HG02571 (cell line): Measurements from ENCODE around the gene ANKRD40.

Source experiments
- ATAC-seq: cut with Tn5 transposase; IDR thresholded peaks from one replicate; pipeline ENCODE4 v1.9.1; 2021; ENCODE audit warnings: mild to moderate bottlenecking, moderate library complexity; ENCODE audit not compliant: unreplicated experiment

ANKRD40 gene

DNA sequence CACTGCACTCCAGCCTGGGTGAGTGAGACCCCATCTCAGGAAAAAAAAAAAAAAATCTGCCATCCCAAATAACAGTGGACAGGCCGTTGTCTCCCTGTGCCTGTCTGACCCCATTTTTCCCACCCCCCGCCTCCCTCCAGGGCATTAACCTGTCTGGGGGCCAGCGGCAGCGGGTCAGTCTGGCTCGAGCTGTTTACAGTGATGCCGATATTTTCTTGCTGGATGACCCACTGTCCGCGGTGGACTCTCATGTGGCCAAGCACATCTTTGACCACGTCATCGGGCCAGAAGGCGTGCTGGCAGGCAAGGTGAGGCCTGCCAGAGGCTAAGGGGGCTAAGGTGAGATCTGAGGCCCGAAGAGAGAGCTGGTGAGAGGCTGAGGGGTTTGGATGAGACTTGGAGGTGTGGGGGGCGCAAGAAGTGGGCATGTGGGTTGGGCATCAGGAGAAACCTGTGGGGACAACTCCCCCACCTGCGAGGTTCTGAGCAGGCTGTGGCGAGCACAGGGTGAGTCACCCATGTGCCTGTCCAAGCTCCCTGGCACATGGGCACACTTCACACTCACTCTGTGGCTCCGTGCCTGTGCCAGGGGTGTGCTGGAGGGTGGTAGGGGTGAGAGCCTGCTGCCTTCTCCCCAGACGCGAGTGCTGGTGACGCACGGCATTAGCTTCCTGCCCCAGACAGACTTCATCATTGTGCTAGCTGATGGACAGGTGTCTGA lies 34.7 kb downstream of the ANKRD40 start:
- ATAC-seq = no peak

DNA sequence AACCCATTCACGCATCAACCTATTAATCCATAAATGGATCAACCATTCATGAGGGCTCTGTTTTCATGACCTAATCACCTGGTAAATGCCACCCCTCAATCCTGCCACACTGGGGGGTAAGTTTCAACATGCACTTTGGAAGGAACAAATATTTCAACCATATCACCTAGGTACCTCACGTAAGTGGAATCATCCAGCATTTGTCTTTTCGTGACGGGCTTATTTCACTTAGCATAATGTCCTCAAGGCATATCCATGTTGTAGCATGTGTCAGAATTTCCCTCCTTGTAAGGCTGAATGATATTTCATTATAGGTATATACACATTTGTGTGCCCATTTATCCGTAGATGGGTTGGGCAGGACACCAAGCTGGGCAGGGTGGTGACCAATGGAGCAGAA lies 35.6 kb downstream of the ANKRD40 start:
- ATAC-seq = no peak

DNA sequence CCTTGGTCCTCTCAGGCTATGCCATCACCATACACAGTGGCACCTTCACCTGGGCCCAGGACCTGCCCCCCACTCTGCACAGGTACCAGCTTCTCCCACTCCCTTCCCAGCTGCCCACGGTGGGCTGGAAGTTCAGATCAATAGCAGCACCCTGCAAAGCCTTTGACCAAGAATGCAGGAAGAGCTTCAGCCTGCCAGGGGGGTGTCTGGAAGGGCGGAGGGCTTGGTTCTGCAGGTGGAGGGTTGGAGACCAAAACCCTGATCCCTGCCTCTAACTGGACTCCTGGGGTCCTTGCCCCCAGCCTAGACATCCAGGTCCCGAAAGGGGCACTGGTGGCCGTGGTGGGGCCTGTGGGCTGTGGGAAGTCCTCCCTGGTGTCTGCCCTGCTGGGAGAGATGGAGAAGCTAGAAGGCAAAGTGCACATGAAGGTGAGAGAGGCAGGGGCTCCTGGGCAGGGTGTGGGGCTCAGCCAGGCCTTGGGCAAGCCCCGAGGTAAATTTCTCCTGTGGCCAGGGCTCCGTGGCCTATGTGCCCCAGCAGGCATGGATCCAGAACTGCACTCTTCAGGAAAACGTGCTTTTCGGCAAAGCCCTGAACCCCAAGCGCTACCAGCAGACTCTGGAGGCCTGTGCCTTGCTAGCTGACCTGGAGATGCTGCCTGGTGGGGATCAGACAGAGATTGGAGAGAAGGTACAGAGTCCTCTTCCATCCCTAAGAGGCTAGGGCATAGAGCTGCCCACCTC lies 38.7 kb downstream of the ANKRD40 start:
- ATAC-seq = no peak

GRCh38 chr17:50668025-50668837 lies 39.5 kb downstream of the ANKRD40 start:
- ATAC-seq = no peak

- no peak for ATAC-seq
These were observed 40.3 kb downstream of the ANKRD40 start for GRCh38 chr17:50667259-50668024.

GRCh38 chr17:50666316-50666715 lies 41.4 kb downstream of the ANKRD40 start:
- no peak for ATAC-seq

GRCh38 chr17:50665838-50666237 lies 41.9 kb downstream of the ANKRD40 start:
- no peak for ATAC-seq

DNA sequence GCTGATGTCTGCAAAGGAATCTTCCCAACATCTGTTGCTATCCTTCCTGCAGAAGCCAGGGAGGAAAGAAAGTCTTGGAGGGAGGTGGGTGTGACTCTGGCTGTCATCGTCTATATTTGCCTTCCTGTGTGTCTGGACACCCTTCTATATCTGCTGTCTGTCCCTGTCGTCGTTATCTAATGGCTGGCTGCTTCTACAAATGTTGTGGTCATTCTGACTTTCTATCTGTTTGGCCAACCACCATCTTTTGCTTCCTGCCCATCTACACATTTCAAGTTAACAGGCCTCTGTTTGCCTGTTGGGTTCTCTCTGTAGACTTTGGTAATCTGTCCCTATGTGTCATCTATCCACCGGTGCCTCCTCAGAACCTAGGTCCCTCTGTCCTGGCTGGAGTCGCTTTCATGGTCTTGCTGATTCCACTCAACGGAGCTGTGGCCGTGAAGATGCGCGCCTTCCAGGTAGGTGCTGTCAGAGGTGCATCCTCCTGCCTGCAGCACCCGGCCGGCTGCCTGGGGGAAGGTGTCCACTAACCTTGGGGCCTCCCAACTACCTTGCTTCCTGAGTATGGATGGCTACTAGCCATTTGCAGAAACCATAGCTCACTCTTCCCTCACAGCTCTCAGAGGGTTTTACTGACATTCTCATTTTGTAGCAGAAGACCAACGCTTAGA lies 42.8 kb downstream of the ANKRD40 start:
- no peak for ATAC-seq

DNA sequence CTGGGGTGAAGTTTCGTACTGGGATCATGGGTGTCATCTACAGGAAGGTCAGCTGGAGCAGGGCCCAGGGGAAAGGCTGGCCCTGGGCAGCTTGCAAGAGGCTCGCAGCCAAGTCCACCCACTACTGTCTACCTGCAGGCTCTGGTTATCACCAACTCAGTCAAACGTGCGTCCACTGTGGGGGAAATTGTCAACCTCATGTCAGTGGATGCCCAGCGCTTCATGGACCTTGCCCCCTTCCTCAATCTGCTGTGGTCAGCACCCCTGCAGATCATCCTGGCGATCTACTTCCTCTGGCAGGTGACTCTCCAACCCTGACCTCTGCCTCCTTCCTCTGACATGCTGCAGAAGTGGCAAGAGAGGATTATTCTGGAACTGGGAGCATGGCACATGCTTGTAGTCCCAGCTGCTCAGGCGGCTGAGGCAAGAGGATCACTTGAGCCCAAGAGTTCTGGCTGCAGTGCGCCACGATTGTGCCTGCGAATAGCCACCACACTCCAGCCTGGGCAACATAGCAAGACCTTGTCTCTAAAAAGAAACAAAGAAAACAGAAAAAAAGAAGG lies 43.8 kb downstream of the ANKRD40 start:
- no peak for ATAC-seq

DNA sequence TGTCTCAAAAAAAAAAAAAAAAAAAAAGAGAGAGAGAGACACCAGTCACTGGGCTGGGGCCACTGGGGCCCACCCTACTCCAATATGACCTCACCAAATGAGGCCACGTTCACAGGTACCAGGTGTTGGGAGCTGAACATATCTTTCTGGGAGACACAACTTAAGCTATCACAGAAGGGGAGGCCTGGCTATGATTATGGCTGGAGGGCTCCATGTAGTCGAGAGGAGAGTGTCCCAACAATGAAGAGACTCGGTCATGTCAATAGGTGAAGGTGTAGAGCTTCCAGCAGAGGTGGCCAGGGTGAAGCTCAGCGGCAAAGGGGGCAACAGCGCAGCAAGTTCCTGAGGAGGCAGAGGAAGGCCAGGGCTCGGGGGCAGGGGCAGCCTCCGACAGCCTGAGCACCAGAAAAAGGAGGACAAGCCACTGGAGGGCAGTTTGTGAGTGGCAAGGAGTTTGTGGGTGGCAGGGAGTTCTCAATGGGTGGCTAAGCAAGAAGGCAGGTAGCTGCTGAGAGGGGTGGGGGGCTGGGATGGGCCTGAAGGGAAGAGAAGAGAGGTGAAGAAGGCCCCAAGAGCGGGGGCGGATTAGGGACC lies 45.0 kb downstream of the ANKRD40 start:
- ATAC-seq = no peak

- no peak for ATAC-seq
These were observed 45.8 kb downstream of the ANKRD40 start for GRCh38 chr17:50661795-50662391.

- ATAC-seq = no peak
These were observed 46.4 kb downstream of the ANKRD40 start for GRCh38 chr17:50661348-50661747.

GRCh38 chr17:50660887-50661345 lies 46.8 kb downstream of the ANKRD40 start:
- ATAC-seq = no peak

GRCh38 chr17:50660042-50660886 lies 47.5 kb downstream of the ANKRD40 start:
- ATAC-seq = no peak

DNA sequence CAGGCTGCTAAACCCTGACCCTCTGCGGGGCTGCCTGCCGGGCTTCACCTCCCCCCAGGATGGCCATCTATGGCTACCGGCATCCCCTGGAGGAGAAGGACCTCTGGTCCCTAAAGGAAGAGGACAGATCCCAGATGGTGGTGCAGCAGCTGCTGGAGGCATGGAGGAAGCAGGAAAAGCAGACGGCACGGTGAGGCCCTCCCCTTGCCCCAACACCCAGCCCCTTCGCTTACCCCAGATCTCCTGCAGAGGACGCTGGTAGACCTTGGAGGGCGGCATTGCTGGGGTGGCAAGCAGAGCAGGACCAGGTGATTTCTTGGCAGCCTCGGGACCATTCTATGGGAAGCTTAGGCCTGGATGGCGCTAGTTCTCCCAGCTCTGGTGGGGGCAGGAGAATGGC lies 48.5 kb downstream of the ANKRD40 start:
- no peak for ATAC-seq

DNA sequence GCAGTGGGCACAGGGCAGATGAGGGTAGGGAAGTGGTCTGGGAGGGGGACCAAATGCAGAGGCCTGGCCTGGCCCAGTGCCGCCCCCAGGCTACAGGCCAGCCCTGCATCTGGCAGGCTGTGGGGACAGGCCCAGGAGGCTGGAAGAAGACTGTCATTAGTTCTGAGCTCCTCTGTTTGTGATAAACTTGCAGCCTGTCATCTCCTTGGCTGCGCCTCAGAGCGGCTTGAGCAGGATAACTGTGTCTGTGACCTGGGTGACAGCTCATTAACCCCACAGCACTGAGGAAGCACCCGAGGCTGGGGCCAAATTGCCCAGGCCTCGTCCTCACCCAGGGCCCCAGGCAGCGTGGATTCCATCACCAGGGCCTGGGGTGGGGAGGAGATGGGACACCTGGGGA lies 49.1 kb downstream of the ANKRD40 start:
- ATAC-seq = no peak

DNA sequence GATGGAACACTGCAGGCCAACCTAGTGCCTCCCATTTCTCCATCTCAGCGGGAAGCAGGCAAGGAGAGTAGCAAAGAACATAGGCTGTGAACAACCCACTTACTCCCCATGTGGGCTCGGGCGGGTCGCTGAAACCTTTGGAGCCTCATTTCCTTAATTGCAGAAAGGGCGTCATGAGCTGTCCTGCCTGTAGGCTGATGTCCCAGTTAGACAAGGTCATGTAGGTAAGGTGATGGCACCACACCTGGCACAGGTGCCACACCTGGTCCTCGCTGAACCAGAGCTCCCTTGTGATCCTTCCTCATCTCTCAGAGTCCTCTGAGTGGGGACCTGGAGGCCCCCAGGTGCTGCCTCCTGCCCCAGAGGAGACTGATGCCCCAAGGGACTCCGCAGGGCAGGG lies 50.1 kb downstream of the ANKRD40 start:
- no peak for ATAC-seq

GRCh38 chr17:50657054-50657453 lies 50.7 kb downstream of the ANKRD40 start:
- no peak for ATAC-seq
